PFSK-1 (cell line): ENCODE data around the gene ZGPAT.
A peak's percentile ranks its signal among the peaks of the same experiment; 100 is the strongest.

Experiments
- FOXP2 ChIP-seq: optimal IDR thresholded peaks from 2 replicates; pipeline ENCODE3; 2011; ENCODE audit warnings: borderline replicate concordance, control low read depth, inconsistent platforms; ENCODE audit not compliant: insufficient read depth; ENCODE audit errors: extremely low read length, extremely low read depth
- POLR2AphosphoS5 ChIP-seq: IDR thresholded peaks from 2 replicates; pipeline ENCODE4 v1.6.1; 2012; ENCODE audit warnings: low read depth, mild to moderate bottlenecking, control low read depth, low read length, moderate library complexity
- REST ChIP-seq, 2 experiments: IDR thresholded peaks; 2 replicates each; pipeline versions ENCODE4 v1.6.1 to v1.8.0; 2011 to 2012; ENCODE audit warnings: low read depth in 2 of 2, low read length in 2 of 2, control low read depth in 1 of 2, inconsistent platforms in 1 of 2, mild to moderate bottlenecking in 1 of 2, moderate library complexity in 1 of 2; ENCODE audit not compliant: insufficient read depth in 1 of 2
- SIN3A ChIP-seq: IDR thresholded peaks from 2 replicates; pipeline ENCODE4 v1.6.1; 2012; ENCODE audit warnings: mild to moderate bottlenecking, low read length, moderate library complexity, borderline replicate concordance; ENCODE audit not compliant: insufficient read depth
- TAF1 ChIP-seq: IDR thresholded peaks from 2 replicates; pipeline ENCODE4 v1.6.1; 2012; ENCODE audit warnings: low read length, control low read depth, borderline replicate concordance; ENCODE audit not compliant: insufficient read depth

- TF ChIP-seq POLR2AphosphoS5 (peak; percentile 55; the same call in 1 of the 2 replicates), REST (IDR thresholded peaks at IDR 0.05; ENCODE audit: insufficient read depth in 1 of 2, low read depth in 2 of 2, low read length in 2 of 2) (no peak), TAF1 (no peak), SIN3A (no peak), FOXP2 (no peak)
Measured at GRCh38 chr20:63701329-63702035, 6.4 kb upstream of the ZGPAT start.
